GM20000 (cell line): Measurements from ENCODE around the gene IL7R.

ENCODE experiments used
- DNase-seq: peaks from one replicate; pipeline ENCODE4 v3.0.0; 2012; ENCODE audit warnings: low spot score
- CTCF ChIP-seq: IDR thresholded peaks from 2 replicates; pipeline ENCODE4 v1.5.1; 2012; ENCODE audit warnings: mild to moderate bottlenecking, control low read depth; ENCODE audit errors: extremely low read depth, missing control alignments

Gene IL7R

GRCh38 chr5:35856765-35857351 lies at the start of gene IL7R:
TSS of gene IL7R (plus strand) at chr5:35856891. CDS start at chr5:35856978, 87 bp downstream.
- DNase-seq, result no peak
- no peak for TF ChIP-seq CTCF

- no peak for DNase-seq
These were observed 46.1 kb upstream of the IL7R start for GRCh38 chr5:35810601-35811000.

GRCh38 chr5:35811108-35811741 lies 45.5 kb upstream of the IL7R start:
- no peak for TF ChIP-seq CTCF
- DNase-seq, result no peak

More at GRCh38 chr5:35810601-35811000, 46.1 kb upstream of the IL7R start:
- no peak for TF ChIP-seq CTCF

- TF ChIP-seq CTCF, result no peak
- DNase-seq, result no peak
These were observed 43.2 kb upstream of the IL7R start for GRCh38 chr5:35813521-35813920.

GRCh38 chr5:35815089-35815936 lies 41.4 kb upstream of the IL7R start:
- no peak for DNase-seq

GRCh38 chr5:35816881-35817521 lies 39.7 kb upstream of the IL7R start:
- no peak for DNase-seq
- no peak for TF ChIP-seq CTCF

More at GRCh38 chr5:35815089-35815936, 41.4 kb upstream of the IL7R start:
- TF ChIP-seq CTCF, result no peak

- TF ChIP-seq CTCF, result no peak
- DNase-seq, result no peak
These were observed 37.7 kb upstream of the IL7R start for GRCh38 chr5:35819026-35819425.
